Skin epidermis (tissue), 12 donors: ENCODE measurements around the gene LLCFC1.
A peak's percentile ranks its signal among the peaks of the same experiment; 100 is the strongest.

Experiments
- H3K27ac ChIP-seq, 21 experiments: fragments of 200-600 bp; sonication (generic) in 11 of 21; one replicate each; pipeline ENCODE4 v1.5.0; 2020; ENCODE audit warnings: mild to moderate bottlenecking in 3 of 21, inconsistent platforms in 2 of 21, moderate library complexity in 2 of 21
- H3K4me3 ChIP-seq, 7 experiments: fragments of 200-600 bp; sonication (generic) in 2 of 7; one replicate each; pipeline ENCODE4 v1.5.0; 2020; ENCODE audit warnings: inconsistent platforms in 2 of 7, mild to moderate bottlenecking in 2 of 7, moderate library complexity in 1 of 7

The LLCFC1 gene

GRCh38 chr7:142908921-142909890 is 30.1 kb upstream of the LLCFC1 start:
- Histone ChIP-seq H3K27ac (no peak overlapping the region), H3K4me3 (no peak overlapping the region)

DNA sequence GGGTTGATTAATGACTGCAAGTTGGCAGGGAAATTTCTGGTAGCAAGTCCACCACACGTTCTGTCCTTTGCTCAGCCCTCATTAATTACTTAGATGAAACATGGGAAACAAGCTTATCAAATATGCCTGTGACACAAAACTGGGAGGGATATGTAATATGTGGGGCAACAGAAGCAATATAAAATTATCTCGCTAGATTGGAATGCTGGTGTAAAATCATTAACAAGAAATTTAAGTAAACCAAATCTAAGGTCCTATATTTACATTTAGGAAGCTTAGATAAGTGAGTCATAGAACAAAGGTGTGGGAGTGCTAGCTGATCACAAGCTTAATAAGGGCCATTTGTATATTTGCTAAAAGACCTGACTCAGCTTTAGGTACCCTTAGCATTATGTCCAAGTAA is 29.3 kb upstream of the LLCFC1 start:
- H3K27ac ChIP-seq, result no peak overlapping the region
- H3K4me3 ChIP-seq, result no peak overlapping the region

- Histone ChIP-seq H3K27ac (no peak overlapping the region), H3K4me3 (no peak overlapping the region)
These were observed 28.8 kb upstream of the LLCFC1 start for GRCh38 chr7:142910481-142910880.

DNA sequence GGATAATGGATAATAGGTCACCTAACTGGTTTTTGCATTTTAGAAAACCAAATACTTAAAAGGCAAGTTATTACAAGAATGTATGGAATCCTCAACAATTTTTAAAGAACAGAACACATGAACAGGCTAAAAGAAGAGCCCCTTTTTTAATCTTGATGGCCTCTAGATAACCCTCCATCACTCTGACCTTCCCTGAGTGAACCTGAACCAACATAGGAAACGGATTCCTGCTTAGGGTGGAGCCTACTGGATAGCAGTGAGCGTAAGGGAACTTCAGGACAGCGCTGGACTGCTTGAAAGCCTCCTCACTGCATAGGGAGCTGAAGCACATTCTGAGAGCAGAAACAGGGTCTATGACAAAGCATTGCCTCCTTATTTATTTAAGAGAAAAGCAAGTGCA is 26.2 kb upstream of the LLCFC1 start:
- Histone ChIP-seq H3K27ac (no peak overlapping the region), H3K4me3 (no peak overlapping the region)

DNA sequence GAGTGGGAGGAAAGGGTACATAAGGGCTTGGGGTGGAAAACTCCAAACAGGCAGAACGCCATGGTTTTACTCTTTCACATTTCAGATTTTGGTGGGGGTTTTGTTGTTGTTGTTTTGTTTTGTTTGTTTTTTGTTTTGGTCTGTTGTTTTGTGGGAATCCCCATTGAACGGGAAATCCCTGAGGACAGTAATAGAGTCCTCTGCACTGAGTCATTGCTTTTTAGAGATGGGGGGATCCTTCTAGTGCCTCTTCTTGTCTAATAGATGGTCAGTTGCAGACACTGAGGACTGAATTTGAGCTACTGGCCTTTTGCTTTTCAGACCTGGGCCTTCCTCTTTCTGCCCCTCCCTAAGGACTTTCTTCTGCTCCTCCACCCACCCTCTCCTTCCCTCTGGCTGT is 25.7 kb upstream of the LLCFC1 start:
- no peak overlapping the region for H3K27ac ChIP-seq
- no peak overlapping the region for H3K4me3 ChIP-seq

DNA sequence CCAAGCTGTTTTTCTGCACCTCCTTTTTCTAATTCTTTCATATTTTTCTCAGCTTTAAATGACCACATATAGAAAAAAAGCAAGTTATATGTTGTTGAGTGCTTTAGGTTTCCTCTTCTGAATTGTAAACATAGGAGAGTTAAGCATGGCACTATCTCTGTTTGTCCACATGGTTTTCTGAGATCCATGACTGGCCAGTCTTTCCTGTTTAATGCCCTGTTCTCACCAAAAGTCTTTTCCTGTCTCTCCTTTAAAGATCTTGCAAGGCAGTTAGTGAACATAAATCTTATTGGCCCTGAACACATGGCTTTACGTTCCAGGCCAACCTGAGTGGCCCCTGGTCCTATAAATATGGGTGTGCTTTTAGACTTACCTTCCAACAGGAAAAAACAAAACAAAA is 25.2 kb upstream of the LLCFC1 start:
- no peak overlapping the region for H3K27ac ChIP-seq

DNA sequence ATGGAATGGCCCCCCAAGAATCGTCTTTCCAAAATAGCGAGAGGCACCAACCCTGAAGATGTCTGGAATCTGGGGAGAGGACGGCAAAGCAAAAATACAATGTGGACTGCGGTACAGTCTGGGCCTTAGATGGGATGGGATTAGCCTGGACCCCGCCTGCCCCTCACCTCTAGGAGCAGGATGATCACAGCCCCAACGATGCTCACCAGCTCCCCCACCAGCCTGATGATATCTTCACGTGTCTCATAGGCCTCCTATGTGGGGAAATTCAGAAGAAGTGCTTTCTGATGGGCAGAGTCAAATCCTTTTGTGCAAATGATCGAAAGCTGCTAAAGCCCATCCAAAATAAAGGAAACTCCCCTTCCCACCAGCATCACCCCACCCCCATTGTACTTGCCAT is 24.0 kb upstream of the LLCFC1 start:
- H3K4me3 ChIP-seq, result no peak overlapping the region
- H3K27ac ChIP-seq, result no peak overlapping the region

More for the DNA sequence above, 25.2 kb upstream of the LLCFC1 start:
- H3K4me3 ChIP-seq, result no peak overlapping the region

DNA sequence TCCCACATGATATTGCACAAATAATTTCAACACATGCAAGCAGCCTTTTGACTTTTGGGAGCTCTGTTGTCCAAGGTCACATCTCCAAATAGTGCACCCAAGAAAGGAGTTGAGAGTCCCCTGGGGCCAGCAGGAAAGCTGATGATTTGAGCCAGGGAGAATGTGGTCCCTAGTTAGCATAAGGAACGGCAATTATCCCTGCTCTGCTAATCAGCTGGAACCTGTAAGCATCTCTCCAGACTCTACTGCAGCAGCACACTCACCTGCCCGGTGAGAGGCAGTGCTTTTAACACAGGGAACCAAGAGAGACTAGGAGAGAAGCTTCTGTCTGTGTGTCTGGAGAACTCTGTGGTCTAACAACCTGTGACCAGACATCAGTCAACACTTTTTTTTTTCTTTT is 22.8 kb upstream of the LLCFC1 start:
- H3K4me3 ChIP-seq, result no peak overlapping the region
- H3K27ac ChIP-seq, result no peak overlapping the region

DNA sequence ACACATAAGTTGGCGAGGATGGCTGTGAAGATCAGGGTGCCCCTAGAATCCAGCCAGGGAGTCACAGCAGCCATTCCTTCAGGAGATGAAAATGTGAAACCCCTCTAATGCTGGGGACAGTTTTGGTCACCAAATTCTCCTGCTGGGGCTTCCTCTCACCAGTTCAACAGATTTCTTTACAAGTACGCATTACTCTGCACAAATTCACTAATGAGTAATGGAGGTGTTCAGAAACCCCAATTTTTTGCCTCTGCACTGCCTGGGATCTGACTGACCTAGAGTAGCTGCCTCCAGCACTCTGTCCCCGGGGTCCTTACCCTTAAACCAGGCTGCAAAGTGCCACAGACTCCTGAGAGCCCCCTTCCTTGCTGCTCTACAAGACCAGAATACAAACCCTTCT is 21.8 kb upstream of the LLCFC1 start:
- no peak overlapping the region for H3K27ac ChIP-seq
- no peak overlapping the region for H3K4me3 ChIP-seq

DNA sequence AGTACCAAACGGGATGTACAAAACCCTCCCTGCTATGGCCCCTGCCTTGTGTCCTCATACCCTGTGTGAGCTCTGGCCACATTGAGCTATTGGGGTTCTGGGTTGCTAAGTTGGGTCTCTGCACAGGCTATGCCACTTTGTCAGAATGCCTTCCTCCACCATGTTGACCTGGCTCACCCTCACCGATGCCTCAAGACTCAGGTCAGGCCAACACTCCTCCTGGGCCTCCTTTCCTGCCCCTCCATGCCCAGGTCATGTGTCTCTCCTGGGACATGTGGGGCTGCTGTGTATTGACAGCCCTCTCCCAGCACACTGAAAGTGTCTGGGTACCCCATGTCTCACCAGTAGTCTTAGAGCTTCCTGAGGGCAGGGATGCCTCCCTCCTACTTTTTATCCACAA is 20.4 kb upstream of the LLCFC1 start:
- H3K4me3 ChIP-seq, result no peak overlapping the region

DNA sequence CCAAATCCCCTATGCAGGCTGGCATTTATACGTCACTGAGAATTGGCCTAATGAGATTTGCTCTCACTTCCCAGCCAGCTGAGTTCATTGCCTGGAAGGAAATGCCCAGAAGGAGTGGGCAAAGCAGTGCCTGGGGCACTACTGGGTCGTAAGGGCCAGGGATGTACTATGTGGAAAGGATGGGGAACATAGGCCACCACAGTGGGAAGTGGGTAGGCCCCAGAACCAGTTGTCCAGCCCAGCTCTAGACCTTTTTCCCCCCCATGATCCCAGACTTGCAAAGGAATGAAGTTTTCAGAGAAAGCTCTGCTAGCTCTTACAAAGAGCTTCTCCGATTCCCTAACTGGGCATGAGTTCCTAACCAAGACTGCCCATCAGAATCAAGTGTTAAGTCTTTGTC is 19.6 kb upstream of the LLCFC1 start:
- Histone ChIP-seq H3K27ac (no peak overlapping the region), H3K4me3 (no peak overlapping the region)

More for the DNA sequence above, 20.4 kb upstream of the LLCFC1 start:
- no peak overlapping the region for H3K27ac ChIP-seq

DNA sequence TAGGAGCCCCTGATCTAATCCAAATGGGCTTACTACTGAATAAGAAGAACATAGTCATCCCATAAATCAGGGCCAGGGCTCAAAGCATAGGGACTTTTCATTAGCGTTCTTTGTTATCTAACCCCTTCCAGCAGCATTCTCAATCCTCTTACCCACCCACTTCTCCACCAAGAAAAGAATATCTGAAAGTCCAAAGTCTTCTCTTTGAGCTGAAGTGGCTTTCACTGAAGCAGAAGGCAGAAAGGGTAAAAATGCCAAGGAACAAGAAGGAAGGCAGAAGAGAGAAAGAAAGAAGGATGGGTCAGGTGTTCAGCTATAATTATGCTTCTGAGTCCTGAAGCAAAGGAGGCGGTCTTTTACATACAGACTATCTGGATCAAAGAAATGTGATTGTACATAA is 15.9 kb upstream of the LLCFC1 start:
- no peak overlapping the region for H3K4me3 ChIP-seq
- no peak overlapping the region for H3K27ac ChIP-seq

DNA sequence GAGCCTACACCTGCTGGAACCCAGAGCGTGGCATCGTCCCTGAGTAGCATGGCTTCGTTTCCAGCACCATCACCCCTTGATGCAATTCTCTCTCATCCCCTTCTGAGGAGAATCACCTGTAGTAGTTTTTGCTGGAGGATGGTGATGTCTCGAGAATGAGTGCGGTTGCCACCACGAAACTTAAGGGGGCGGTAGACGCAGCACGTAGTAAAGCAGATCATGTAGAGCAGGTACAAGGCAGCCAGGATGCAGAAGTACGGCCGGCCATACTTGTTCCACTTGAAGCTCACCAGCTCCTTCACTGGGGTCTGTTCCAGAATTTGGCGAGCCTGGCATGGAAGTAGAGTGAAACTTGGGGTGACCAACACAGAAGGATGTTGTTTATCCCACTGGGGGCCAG is 13.9 kb upstream of the LLCFC1 start:
- Histone ChIP-seq H3K4me3 (no peak overlapping the region), H3K27ac (no peak overlapping the region)

- no peak overlapping the region for H3K4me3 ChIP-seq
- H3K27ac ChIP-seq, result peak overlapping the region in 4 of 21 experiments; percentile 5 to 44 (median 20)
These were observed 12.1 kb upstream of the LLCFC1 start for GRCh38 chr7:142927085-142927745.

DNA sequence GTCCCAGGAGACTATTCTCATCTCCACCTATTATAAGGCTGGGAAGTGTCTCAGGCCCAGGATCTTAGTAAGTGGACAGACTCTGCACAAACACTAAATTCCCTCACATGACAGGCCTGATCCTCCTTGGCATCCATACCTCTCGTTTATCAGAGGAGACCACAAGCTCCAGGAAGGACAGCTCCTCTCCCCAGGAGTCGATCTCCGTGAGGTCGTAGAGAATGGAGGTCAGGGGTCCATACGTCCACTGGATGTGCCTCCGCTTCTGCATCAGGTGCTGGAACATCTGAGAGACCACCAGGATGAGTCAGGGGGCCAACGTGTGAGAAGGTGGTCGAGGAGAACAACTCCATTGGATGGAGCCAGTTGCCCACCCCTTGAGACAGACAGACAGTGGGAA is 11.3 kb upstream of the LLCFC1 start:
- peak overlapping the region in 4 of 21 experiments; percentile 5 to 50 (median 32) for H3K27ac ChIP-seq
- H3K4me3 ChIP-seq, result no peak overlapping the region

- Histone ChIP-seq H3K4me3 (no peak overlapping the region), H3K27ac (no peak overlapping the region)
These were observed 9.1 kb upstream of the LLCFC1 start for GRCh38 chr7:142930126-142930730.

- no peak overlapping the region for H3K27ac ChIP-seq
- H3K4me3 ChIP-seq, result no peak overlapping the region
These were observed 6.7 kb upstream of the LLCFC1 start for GRCh38 chr7:142932386-142933091.

GRCh38 chr7:142933092-142933475 is 6.2 kb upstream of the LLCFC1 start:
- Histone ChIP-seq H3K4me3 (no peak overlapping the region), H3K27ac (no peak overlapping the region)

DNA sequence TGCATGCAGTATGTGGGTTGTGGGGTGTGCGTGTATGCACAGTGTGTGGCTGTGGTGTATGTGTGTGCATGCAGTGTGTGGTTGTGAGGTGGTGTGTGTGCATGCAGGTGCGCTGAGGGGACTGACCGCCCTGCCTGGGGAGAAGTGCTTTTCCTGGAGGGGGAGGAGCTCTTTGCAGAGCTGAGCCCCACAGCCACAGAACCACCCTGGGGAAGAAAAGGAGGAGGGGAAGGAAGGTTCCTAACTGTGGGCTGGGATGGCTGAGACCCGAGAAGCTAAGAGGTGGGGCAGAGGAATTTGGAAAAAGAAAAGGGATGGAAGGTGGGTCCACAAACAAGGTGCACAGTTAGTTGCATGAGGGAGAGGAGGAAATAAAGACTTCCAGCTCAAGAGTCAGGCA is 5.7 kb upstream of the LLCFC1 start, which contains the start of gene TRPV5:
TRPV5 (minus strand) TSS at position 123 of the 400 bp plus-strand sequence. CDS start 287 bp downstream, outside the sequence.
- no peak within 1 kb of the TSS for H3K27ac ChIP-seq

DNA sequence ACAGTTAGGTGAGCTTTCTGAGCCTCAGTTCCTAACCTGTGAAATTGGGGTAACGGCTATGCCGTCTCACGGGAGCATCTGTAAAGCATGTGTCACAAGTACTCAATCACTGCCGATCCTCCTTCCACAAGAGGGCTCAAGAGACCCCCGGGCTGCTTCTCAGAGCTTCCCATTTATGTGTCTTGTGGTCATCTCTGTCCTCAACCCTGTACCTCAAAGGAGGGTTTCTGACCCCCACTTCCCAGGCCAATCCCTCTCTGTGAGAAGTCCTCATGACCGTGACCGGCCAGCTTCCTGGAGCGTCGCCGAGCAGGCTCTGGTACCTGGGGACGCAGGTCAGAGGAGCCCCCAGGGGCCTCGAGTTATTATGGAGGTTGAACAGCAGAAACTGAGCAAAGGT is 5.2 kb upstream of the LLCFC1 start:
- Histone ChIP-seq H3K4me3 (no peak overlapping the region), H3K27ac (no peak overlapping the region)

More for the DNA sequence above, 5.7 kb upstream of the LLCFC1 start, which contains the start of gene TRPV5:
- H3K4me3 ChIP-seq, result no peak within 1 kb of the TSS
